PFSK-1 (cell line): ENCODE data around the gene PHACTR1.

Experiments used
- FOXP2 ChIP-seq: optimal IDR thresholded peaks from 2 replicates; pipeline ENCODE3; 2011; ENCODE audit warnings: borderline replicate concordance, control low read depth, inconsistent platforms; ENCODE audit not compliant: insufficient read depth; ENCODE audit errors: extremely low read length, extremely low read depth
- POLR2AphosphoS5 ChIP-seq: IDR thresholded peaks from 2 replicates; pipeline ENCODE4 v1.6.1; 2012; ENCODE audit warnings: low read depth, mild to moderate bottlenecking, control low read depth, low read length, moderate library complexity
- SIN3A ChIP-seq: IDR thresholded peaks from 2 replicates; pipeline ENCODE4 v1.6.1; 2012; ENCODE audit warnings: mild to moderate bottlenecking, low read length, moderate library complexity, borderline replicate concordance; ENCODE audit not compliant: insufficient read depth
- TAF1 ChIP-seq: IDR thresholded peaks from 2 replicates; pipeline ENCODE4 v1.6.1; 2012; ENCODE audit warnings: low read length, control low read depth, borderline replicate concordance; ENCODE audit not compliant: insufficient read depth
- TF ChIP-seq, protein P1 (sequence below), 2 experiments: IDR thresholded peaks; 2 replicates each; pipeline versions ENCODE4 v1.6.1 to v1.8.0; 2011 to 2012; ENCODE audit warnings: low read depth in 2 of 2, low read length in 2 of 2, control low read depth in 1 of 2, inconsistent platforms in 1 of 2, mild to moderate bottlenecking in 1 of 2, moderate library complexity in 1 of 2; ENCODE audit not compliant: insufficient read depth in 1 of 2

Gene PHACTR1

DNA sequence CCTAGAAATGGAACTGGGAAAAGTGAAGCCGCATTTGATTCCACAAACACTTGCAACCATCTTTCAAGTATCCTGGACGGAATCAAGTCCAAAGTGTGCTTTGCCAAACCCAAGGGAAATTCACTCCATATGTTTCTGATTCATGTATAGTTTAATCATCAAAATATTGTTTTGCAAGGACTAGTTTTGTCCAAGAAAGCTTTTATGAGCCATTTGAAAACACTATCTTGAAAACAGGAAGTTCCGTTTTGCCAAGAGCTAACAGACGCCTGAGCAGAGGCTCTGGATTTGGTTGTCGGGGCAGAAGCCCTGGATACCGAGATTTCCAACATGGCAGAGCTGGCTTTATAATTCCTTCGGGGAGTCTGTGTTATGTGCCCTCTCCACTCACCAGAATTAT, 251.1 kb downstream of the PHACTR1 start:
- TF ChIP-seq TAF1 (no peak), POLR2AphosphoS5 (no peak), FOXP2 (no peak), SIN3A (no peak)
- TF ChIP-seq, protein P1, sequence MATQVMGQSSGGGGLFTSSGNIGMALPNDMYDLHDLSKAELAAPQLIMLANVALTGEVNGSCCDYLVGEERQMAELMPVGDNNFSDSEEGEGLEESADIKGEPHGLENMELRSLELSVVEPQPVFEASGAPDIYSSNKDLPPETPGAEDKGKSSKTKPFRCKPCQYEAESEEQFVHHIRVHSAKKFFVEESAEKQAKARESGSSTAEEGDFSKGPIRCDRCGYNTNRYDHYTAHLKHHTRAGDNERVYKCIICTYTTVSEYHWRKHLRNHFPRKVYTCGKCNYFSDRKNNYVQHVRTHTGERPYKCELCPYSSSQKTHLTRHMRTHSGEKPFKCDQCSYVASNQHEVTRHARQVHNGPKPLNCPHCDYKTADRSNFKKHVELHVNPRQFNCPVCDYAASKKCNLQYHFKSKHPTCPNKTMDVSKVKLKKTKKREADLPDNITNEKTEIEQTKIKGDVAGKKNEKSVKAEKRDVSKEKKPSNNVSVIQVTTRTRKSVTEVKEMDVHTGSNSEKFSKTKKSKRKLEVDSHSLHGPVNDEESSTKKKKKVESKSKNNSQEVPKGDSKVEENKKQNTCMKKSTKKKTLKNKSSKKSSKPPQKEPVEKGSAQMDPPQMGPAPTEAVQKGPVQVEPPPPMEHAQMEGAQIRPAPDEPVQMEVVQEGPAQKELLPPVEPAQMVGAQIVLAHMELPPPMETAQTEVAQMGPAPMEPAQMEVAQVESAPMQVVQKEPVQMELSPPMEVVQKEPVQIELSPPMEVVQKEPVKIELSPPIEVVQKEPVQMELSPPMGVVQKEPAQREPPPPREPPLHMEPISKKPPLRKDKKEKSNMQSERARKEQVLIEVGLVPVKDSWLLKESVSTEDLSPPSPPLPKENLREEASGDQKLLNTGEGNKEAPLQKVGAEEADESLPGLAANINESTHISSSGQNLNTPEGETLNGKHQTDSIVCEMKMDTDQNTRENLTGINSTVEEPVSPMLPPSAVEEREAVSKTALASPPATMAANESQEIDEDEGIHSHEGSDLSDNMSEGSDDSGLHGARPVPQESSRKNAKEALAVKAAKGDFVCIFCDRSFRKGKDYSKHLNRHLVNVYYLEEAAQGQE (IDR thresholded peaks at IDR 0.05; ENCODE audit: insufficient read depth in 1 of 2, low read depth in 2 of 2, low read length in 2 of 2) = no peak

DNA sequence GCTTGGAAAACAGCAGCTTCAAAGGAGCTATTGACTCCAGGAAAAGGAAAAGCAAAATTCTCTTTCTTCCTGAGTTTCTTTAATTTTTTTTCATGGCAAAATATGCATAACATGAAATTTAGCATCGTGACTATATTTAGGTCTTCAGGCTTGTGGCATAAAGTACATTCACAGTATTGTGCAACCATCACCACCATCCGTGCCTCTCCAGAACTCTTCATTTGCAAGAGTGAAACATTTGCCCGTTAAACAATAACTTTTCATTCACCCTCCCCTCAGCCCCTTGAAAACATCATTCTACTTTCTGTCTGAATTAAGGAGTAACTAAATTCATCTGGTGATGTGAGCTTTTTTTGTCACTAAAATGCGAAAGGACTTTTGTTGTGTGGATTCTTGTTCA, 251.7 kb downstream of the PHACTR1 start:
- TF ChIP-seq TAF1 = no peak
- TF ChIP-seq SIN3A = no peak
- no peak for TF ChIP-seq POLR2AphosphoS5

DNA sequence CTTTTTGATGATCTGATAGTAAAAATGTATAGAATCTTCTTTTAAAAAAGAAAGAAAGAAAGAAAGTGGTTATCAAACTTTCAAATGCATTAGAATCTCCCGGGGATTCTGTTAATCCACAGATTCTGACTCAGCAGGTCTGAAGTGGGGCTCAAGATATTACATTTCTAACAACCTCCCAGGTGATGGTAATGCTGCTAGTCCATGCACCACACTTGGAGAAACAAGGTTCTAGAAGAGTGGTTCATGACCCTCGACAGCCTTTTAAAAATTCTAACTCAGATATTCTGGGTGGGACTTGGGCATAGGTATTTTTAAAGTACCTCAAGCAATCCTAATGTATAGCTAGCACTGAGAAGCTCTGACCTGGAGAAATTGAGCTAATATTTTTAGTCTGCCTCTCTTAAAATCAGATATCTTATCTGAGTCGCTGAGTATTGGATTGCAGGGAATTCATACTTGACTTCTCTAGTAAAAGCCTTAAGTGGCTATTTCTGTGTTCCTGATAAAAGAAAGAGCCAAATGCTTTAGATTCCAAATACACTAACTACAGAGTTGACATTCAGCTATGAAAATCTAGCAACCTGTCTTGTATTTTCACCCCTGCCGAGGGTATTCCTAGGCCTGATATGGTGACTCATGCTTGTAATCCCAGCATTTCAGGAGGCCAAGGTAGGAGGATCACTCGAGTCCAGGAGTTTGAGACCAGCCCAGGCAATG, 252.4 kb downstream of the PHACTR1 start:
- TF ChIP-seq POLR2AphosphoS5 (no peak), SIN3A (no peak), TAF1 (no peak), FOXP2 (no peak)
- TF ChIP-seq, protein P1 (IDR thresholded peaks at IDR 0.05; ENCODE audit: insufficient read depth in 1 of 2, low read depth in 2 of 2, low read length in 2 of 2) = no peak

DNA sequence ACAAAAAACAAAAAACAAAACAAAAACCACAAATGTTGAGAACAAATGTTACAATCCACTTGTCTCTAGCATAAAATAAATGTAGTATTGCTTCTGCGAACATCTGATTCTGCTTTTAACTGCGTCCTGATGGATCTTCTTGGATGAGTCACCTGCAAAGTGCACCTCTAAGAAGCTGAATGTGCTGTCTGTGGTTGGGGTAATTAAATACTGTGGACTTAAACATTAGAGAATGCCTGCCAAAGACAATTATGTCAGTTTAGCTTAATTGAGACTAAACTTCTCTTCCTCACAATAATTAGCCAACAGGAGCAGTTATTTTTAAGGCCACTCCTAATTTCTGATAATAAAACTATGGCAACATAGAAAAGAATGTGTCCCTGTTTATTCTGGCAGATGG, 253.4 kb downstream of the PHACTR1 start:
- TF ChIP-seq TAF1 = no peak

DNA sequence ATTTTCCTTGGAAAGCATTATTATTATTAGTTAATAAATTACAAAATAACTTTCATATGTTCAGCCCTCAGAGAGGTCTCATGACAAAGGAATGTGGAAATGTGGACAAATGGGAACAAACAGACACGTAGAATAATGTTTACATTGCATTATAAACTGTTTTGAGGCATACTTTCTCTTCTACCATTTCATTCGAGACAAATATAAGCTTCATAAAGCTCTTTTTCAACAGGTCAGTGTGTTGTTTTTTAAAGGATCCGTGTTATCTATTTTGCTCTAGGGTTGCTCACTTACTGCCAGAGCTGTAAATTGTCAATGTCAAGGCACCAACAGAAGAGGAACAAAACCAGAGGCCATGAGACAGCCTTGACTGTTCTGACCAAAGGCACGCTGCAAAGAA, 256.8 kb downstream of the PHACTR1 start:
- TF ChIP-seq TAF1 (no peak), FOXP2 (no peak), POLR2AphosphoS5 (no peak)
- TF ChIP-seq, protein P1 (IDR thresholded peaks at IDR 0.05; ENCODE audit: insufficient read depth in 1 of 2, low read depth in 2 of 2, low read length in 2 of 2) = no peak

DNA sequence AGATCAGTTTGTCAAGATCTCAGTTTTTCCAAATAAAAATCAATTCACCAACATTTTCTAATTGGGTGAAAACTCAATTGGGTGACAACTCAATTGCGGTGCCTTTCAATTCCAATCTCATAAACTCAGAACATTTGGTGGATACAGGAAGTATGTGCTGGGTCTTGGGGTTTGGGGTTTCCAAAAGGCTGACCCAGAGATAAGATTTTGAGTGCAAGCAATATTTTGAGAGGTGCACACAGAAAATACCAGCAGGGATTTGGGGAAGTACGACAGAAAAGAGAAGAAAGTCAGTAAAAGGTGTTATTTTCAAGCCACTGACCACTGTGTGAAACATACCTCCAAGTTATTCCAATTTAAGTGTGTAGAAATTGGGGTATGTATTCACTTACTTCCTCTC, 258.0 kb downstream of the PHACTR1 start:
- no peak for TF ChIP-seq POLR2AphosphoS5
- TF ChIP-seq FOXP2 = no peak
- TF ChIP-seq, protein P1 (IDR thresholded peaks at IDR 0.05; ENCODE audit: insufficient read depth in 1 of 2, low read depth in 2 of 2, low read length in 2 of 2) = no peak
- no peak for TF ChIP-seq TAF1
- no peak for TF ChIP-seq SIN3A
